Measurements from ENCODE around the gene RNU6-8.
A peak's percentile ranks its signal among the peaks of the same experiment; 100 is the strongest.

The RNU6-8 gene

DNA sequence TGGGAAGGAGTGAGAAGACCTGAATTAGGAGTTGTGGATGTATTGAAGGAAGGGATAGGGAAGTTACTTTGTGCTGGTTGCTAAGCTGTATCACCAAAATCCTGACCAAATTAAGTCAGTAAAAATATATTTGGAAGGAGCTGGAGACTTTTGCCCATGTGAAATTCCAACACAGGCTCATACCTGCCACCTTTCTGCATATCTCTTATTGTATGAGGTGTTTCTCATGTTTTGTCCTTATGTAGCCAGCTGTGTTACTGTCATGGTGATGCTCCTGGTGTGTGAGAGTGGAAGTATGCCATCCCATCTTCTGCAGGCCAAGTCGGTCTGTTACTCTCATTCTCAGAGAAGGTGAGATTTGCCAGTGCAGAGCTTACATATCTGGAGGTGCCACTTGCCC, 29.4 kb upstream of the RNU6-8 start:
- Histone ChIP-seq H2AFZ (ENCODE audit: low read length) (no peak overlapping the region), H3K9me3 (ENCODE audit: insufficient read depth, low read depth, low read length) (no peaks in the 10 kb centered on the region), H3F3A (ENCODE audit: low read depth) (no peaks in the 10 kb centered on the region), H3K36me3 (ENCODE audit: insufficient read depth, low read length) (no peaks in the 10 kb centered on the region), H3K4me1 (ENCODE audit: insufficient read depth, low read length, poor library complexity, severe bottlenecking) (peaks cover 10% of the 10 kb centered on the region), H4K20me1 (ENCODE audit: insufficient read depth, low read length, poor library complexity, severe bottlenecking) (no peaks in the 10 kb centered on the region), H3K4me3 (ENCODE audit: low read length, poor library complexity, severe bottlenecking) (no peak overlapping the region), H3K9me2 (replicated peaks; ENCODE audit: low read depth, low read length) (no peaks in the 10 kb centered on the region), H3K79me2 (ENCODE audit: insufficient read depth, low read length) (no peaks in the 10 kb centered on the region), H3K9ac (ENCODE audit: low read depth, low read length, poor library complexity, severe bottlenecking) (no peak overlapping the region), H3K4me2 (ENCODE audit: low read depth, low read length, poor library complexity, severe bottlenecking) (no peak overlapping the region), H3K27me3 (ENCODE audit: insufficient read depth, low read length, poor library complexity, severe bottlenecking) (no peaks in the 10 kb centered on the region)
- TF ChIP-seq EZH2phosphoT487 (IDR thresholded peaks at IDR 0.05; ENCODE audit: borderline replicate concordance) = no peak
- TF ChIP-seq, protein P1, sequence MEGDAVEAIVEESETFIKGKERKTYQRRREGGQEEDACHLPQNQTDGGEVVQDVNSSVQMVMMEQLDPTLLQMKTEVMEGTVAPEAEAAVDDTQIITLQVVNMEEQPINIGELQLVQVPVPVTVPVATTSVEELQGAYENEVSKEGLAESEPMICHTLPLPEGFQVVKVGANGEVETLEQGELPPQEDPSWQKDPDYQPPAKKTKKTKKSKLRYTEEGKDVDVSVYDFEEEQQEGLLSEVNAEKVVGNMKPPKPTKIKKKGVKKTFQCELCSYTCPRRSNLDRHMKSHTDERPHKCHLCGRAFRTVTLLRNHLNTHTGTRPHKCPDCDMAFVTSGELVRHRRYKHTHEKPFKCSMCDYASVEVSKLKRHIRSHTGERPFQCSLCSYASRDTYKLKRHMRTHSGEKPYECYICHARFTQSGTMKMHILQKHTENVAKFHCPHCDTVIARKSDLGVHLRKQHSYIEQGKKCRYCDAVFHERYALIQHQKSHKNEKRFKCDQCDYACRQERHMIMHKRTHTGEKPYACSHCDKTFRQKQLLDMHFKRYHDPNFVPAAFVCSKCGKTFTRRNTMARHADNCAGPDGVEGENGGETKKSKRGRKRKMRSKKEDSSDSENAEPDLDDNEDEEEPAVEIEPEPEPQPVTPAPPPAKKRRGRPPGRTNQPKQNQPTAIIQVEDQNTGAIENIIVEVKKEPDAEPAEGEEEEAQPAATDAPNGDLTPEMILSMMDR (conservative IDR thresholded peaks at IDR 0.05; ENCODE audit: low read length) = no peak

DNA sequence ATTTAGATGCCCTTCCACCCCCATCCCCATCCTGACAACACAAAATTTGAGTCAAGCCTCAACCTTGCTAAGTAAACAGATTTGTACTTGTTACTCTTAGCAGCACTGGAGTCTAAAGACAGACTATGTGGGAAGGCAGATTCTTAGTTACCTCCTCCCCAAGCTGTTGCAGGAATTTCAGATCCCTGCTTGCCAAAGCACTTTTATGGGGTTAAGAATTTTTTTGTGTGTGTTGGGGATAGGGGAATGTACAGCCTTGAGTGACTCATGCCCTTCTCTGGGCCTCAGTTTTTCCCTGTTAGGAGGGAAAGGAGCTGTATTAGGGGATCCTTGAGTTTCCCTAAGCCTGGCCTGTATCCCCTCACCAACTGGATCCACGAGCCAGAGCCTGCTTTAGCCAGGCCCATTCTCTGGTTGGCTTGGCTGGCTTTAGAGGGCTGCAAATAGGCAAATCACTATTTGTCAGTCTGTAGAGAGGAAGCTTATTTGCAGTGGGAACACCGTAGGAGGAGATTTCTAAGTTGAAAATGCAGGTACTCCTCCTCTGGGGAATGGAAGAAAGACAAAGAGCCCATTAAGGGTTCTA, 27.7 kb upstream of the RNU6-8 start:
- H3K4me2 ChIP-seq (ENCODE audit: low read depth, low read length, poor library complexity, severe bottlenecking) = no peak overlapping the region
- no peaks in the 10 kb centered on the region for H3K27me3 ChIP-seq (ENCODE audit: insufficient read depth, low read length, poor library complexity, severe bottlenecking)
- H3K4me3 ChIP-seq (ENCODE audit: low read length, poor library complexity, severe bottlenecking) = no peak overlapping the region
- no peaks in the 10 kb centered on the region for H3K79me2 ChIP-seq (ENCODE audit: insufficient read depth, low read length)
- peaks cover 10% of the 10 kb centered on the region for H3K4me1 ChIP-seq (ENCODE audit: insufficient read depth, low read length, poor library complexity, severe bottlenecking)
- no peaks in the 10 kb centered on the region for H3K9me2 ChIP-seq (replicated peaks; ENCODE audit: low read depth, low read length)
- H2AFZ ChIP-seq (ENCODE audit: low read length) = no peak overlapping the region
- no peaks in the 10 kb centered on the region for H4K20me1 ChIP-seq (ENCODE audit: insufficient read depth, low read length, poor library complexity, severe bottlenecking)
- H3K9me3 ChIP-seq (ENCODE audit: insufficient read depth, low read depth, low read length) = no peaks in the 10 kb centered on the region
- H3K9ac ChIP-seq (ENCODE audit: low read depth, low read length, poor library complexity, severe bottlenecking) = no peak overlapping the region
- TF ChIP-seq EZH2phosphoT487 (IDR thresholded peaks at IDR 0.05; ENCODE audit: borderline replicate concordance) = no peak
- TF ChIP-seq, protein P1 (conservative IDR thresholded peaks at IDR 0.05; ENCODE audit: low read length) = no peak
- H3K36me3 ChIP-seq (ENCODE audit: insufficient read depth, low read length) = no peaks in the 10 kb centered on the region
- no peaks in the 10 kb centered on the region for H3F3A ChIP-seq (ENCODE audit: low read depth)

DNA sequence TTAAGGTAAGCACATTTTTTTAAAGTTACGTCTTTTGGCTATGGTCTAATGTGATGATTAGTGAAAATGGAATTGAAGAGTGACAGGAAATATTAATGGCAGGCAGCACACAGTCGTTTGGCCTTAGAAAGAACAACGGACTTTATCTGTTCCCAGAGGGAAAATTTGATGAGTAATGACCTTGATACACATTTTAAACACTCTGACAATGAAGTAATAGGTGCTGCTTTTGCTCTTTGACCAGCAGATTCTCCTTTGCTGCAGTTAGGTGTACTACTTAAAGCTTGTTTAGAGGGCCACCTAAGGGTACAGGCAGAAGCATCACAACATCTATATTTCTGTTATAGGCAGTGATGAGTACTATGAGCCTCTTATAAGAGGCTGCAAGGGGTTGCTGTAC, 27.1 kb upstream of the RNU6-8 start:
- H3F3A ChIP-seq (ENCODE audit: low read depth) = no peaks in the 10 kb centered on the region
- no peak overlapping the region for H3K9ac ChIP-seq (ENCODE audit: low read depth, low read length, poor library complexity, severe bottlenecking)
- H3K36me3 ChIP-seq (ENCODE audit: insufficient read depth, low read length) = no peaks in the 10 kb centered on the region
- H3K27me3 ChIP-seq (ENCODE audit: insufficient read depth, low read length, poor library complexity, severe bottlenecking) = no peaks in the 10 kb centered on the region
- no peak overlapping the region for H3K4me2 ChIP-seq (ENCODE audit: low read depth, low read length, poor library complexity, severe bottlenecking)
- no peak overlapping the region for H3K4me3 ChIP-seq (ENCODE audit: low read length, poor library complexity, severe bottlenecking)
- TF ChIP-seq, protein P1 (conservative IDR thresholded peaks at IDR 0.05; ENCODE audit: low read length) = peak; percentile 35
- no peak for TF ChIP-seq EZH2phosphoT487 (IDR thresholded peaks at IDR 0.05; ENCODE audit: borderline replicate concordance)
- no peaks in the 10 kb centered on the region for H3K9me2 ChIP-seq (replicated peaks; ENCODE audit: low read depth, low read length)
- H3K4me1 ChIP-seq (ENCODE audit: insufficient read depth, low read length, poor library complexity, severe bottlenecking) = peaks cover 10% of the 10 kb centered on the region
- H3K79me2 ChIP-seq (ENCODE audit: insufficient read depth, low read length) = no peaks in the 10 kb centered on the region
- H2AFZ ChIP-seq (ENCODE audit: low read length) = no peak overlapping the region
- H4K20me1 ChIP-seq (ENCODE audit: insufficient read depth, low read length, poor library complexity, severe bottlenecking) = no peaks in the 10 kb centered on the region
- H3K9me3 ChIP-seq (ENCODE audit: insufficient read depth, low read depth, low read length) = no peaks in the 10 kb centered on the region
